ENCODE results near the gene DTNBP1.

- TF ChIP-seq CTCF (IDR thresholded peaks at IDR 0.05; ENCODE audit: low read depth, low read length, missing input control) = no peak
- no peak for TF ChIP-seq ATF3 (IDR thresholded peaks at IDR 0.05)
- TF ChIP-seq RAD21 (IDR thresholded peaks at IDR 0.05) = no peak
- no peak for TF ChIP-seq TAF1 (conservative IDR thresholded peaks at IDR 0.05)
- TF ChIP-seq REST (IDR thresholded peaks at IDR 0.05) = no peak
- TF ChIP-seq JUND (IDR thresholded peaks at IDR 0.05) = no peak
- no peak for TF ChIP-seq MAX (IDR thresholded peaks at IDR 0.05)
- TF ChIP-seq YY1 (IDR thresholded peaks at IDR 0.05) = no peak
- TF ChIP-seq SP1 (IDR thresholded peaks at IDR 0.05) = no peak
Measured at GRCh38 chr6:15477746-15478145, 185.1 kb downstream of the DTNBP1 start.

Measured in liver (tissue), 3 donors.